ENCODE data around the gene PTPRM.
"Not testable (repeated sequence)": the region's sequence is repeated elsewhere in the genome, so short reads cannot be mapped to it uniquely, and the experiment has no call there.

The PTPRM gene

DNA sequence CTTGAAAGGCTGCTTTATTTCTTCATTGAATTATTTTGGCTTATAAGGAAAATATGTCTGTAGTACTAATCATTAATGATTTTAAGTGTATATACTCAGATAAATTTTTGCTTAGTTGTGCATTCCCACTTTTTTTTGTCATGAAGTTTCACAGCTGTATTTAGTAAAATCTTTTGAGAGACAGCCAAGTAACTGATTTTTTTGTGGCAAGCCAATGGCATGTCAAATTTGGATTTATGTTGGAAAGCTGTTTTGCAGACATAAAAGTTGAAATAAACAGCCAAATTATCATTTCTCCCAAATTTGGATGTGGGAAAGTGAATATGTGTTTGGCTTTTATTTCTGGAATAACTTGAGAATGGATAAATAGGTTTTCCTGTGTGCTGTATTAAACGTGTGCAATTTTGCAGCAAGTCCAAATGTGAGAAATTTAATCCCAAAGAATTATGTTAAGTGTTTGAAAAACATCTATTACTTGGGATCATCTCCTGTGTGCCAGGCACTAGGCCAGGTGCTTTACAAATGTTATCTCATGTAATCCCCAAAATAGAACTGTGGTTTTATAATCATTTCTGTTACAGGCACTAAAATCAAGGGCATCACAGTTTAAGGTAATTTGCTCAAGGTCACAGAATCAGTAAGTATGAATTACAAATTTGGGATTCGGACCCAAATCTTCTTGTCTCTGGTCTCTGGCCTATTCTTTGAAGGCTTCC is 160.4 kb downstream of the PTPRM start:
- no peak for DNase-seq (ENCODE audit: low spot score)

DNA sequence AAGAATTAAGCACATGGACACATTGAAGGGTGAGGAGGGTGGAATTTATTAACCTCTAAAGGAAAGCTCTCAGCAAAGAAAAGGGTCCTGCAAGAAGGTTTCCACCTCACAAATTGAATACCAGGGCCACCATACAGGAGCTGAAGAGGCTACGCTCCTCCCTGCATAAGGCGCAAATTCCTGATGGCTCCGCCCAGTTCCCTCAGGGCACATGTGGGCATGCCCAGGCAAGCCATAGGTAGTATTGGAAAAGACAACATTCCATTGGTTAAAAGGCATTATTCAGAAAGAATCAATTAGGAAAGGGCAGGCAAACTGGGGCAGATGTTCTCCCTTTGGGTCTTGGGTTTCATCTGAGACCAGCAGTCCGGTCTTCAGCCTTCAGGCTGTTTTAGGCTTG is 161.2 kb downstream of the PTPRM start:
- DNase-seq (ENCODE audit: low spot score): no peak

DNA sequence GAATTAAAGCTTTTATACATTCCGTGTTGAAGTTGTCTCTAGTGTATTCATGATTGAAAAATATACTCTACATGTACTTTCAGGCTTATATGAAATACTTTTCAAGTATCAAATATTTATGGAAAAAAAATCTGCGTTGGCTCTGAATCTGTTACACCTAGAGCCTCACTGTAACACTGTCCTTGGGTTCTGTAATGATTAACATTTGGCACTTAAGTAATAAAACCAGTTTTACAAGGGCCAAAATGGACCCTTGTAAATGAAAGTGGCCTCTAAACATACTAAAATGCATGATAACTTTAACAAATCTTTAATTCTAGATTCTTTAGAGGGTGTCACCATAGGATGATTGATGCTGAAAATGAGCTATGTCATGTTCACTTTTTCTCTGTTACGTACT is 162.8 kb downstream of the PTPRM start:
- no peak for DNase-seq (ENCODE audit: low spot score)

DNA sequence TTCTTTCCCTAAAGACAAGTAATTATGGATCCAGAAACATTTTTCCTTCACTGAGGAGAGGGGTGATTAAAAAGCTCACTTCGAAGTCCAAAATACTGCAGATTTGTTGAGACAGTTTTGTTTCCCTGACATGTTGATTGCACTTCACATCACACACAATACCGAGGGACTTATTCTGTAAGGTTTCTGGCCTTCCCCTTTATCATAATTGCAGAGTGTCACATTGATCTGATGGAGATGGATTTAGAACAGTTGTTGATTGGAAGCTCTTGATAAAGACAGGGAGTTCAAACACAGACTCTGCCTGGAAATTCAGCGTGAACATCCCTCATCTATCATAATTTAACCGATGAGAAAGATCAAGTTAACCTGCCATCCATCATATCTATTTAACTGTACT is 163.6 kb downstream of the PTPRM start:
- no peak for DNase-seq (ENCODE audit: low spot score)

DNA sequence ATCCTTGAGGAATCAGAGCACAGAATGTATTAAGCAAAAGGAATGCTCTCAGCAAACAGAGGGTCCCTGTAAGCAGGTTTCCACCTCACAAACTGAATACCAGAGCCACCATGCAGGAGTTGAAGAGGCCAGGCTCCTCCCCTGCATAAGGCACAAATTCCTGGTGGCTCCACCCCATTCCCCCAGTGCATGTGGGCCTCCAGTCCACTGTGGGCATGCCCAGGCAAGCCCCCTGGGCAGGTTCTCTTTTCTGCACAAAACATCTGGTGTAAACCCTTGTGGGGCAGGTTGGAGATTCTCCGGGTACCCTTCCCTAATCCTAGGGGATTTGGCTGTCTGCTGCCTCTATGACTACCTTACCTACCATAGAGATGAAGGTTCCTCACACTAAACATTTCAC is 166.5 kb downstream of the PTPRM start:
- no peak for DNase-seq (ENCODE audit: low spot score)

DNA sequence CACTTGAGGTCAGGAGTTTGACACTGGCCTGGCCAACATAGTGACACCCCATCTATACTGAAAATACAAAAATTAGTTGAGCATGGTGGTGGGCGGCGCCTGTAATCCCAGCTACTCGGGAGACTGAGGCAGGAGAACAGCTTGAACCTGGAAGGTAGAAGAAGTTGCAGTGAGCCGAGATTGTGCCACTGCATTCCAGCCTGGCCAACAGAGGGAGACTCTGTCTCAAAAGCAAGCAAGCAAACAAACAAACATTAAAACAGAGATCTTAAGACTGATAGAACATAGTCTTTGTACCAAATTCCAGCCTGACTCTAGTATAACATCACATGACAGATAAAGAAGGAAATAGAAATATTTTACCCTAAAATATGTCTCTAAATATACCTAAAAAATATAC is 168.1 kb downstream of the PTPRM start:
- DNase-seq (ENCODE audit: low spot score): no peak

DNA sequence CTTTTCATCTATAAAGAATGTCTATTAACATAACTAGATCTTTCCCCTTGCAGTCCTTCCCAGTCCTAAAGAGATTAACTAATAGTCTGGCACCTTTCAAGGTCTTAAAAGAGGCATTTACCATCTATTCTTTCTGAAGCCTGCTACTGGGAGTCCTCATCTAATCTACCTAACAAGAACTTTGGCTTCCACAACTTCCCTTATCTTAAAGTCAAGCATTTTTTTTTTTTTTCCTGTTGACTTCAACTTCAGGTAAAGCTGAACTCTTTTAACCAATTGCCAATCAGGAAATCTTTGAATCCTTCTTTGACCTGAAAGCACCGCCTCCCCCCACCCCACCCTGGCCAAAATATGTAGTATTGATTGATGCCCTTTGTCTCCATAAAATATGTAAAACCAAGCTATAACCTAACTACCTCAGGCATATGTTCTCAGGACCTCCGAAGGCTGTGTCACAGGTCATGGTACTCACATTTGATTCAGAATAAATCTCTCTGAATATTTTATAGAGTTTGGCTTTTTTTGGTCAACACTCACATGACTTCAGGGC is 168.6 kb downstream of the PTPRM start:
- no peak for DNase-seq (ENCODE audit: low spot score)

DNA sequence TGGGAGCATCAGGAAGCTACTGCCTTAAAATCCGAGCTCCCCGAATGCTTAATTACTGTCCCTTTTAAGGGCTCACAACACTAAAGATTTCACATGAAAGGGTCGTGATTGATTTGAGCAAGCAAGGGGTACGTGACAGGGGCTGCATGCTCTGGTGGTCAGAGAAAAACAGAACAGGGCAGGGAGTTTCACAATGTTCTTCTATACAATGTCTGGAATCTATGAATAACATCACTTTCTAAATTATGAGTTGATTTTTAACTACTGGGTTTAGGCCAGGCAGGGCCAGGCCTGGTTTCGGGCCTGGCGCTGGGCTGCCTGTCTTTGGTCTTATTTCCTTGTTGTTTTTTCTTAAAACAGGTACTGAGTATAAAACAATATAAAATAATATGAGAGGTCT is 169.4 kb downstream of the PTPRM start:
- DNase-seq (ENCODE audit: low spot score): not testable (repeated sequence)

DNA sequence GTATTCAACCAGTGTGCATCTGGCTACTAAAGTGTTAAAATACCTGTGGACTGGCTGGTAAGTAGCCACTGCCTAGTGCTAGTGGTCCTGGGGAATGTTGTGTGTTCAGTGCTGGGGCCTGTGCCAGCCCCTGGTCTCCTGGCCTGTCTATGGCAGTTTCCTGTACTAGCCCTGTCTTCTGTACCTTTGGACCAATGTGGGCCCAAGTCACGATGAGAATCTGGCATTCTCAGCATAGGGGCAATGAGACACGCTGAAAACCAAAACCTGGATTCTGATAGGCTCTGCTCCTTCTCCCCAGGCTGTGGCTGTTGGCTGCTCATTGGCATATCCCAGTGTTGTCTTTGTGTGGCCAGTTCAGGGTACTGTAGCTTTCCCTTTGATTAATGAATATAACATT is 170.4 kb downstream of the PTPRM start:
- no peak for DNase-seq (ENCODE audit: low spot score)

DNA sequence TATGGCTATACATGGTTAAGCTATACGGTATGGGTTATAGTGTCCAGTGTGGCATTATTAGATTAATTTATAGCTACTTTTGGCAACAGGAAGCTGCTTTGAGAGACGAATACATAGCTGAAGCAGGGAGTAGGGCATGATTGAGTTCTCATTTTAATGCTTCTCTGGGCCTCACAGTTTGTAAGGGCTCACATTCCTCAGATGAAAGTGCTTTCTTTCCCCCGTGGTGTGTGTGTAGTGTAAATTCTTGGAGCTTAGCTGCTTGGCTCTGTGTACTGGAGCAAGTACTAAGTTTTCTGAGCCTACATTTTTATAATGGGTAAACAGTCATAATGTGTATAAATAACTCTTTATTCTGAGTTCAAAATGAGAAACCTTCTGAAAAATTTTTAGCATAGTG is 173.7 kb downstream of the PTPRM start:
- no peak for DNase-seq (ENCODE audit: low spot score)

DNA sequence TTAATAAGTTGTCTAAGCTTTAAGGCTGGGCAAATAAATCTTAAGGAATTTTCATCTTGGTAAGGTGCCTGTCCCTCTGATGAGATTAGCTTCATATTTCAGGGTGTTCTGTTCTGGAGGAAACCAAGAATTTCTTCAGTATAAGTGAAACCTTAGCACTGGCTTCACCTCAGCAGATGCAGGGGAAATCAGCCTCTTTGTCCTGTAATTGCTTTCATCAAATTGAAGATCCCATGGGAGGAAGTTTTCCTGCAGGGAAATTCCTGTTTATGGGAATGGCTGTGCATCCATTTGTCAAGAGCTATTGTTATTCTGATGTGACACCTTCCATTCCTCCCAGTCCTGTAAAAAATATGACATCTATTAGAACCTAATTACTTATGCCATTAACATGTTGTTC is 174.5 kb downstream of the PTPRM start:
- DNase-seq (ENCODE audit: low spot score): no peak

DNA sequence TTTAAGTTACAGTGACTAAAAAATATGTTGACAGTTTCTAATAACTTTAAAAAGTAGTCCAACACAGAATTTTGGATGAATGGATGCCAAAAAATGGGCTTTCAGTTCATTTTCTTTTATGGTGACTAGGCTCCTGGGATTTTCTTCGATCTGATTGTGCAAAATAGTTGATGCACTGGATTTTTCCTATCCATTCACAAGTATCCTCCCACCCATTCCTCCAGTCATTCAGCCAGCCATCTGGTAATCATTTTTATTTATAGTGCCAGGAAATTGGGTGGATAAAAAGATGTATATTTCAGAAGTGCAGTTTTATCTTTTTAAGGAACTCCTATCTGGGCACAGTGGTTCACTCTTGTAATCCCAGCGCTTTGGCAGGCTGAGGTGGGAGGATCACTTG is 175.1 kb downstream of the PTPRM start:
- no peak for DNase-seq (ENCODE audit: low spot score)

DNA sequence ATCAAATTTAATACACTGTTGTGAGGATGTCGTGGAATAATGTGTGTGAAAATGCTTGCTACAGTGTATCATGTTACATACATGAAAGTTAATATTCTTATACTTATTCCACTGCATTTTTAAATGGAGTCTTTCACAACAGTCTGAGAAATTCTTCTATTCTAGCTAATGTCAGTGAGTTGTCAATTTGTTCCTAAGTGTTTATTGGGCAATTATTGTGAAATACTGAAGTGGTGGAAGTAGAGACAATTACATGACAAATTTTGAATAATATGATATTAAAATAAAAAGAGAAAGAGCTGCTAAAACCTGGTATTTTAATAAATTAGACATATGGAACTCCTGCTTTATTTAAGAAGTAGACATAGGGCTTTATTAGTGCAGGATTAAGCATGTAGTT is 176.1 kb downstream of the PTPRM start:
- no peak for DNase-seq (ENCODE audit: low spot score)

DNA sequence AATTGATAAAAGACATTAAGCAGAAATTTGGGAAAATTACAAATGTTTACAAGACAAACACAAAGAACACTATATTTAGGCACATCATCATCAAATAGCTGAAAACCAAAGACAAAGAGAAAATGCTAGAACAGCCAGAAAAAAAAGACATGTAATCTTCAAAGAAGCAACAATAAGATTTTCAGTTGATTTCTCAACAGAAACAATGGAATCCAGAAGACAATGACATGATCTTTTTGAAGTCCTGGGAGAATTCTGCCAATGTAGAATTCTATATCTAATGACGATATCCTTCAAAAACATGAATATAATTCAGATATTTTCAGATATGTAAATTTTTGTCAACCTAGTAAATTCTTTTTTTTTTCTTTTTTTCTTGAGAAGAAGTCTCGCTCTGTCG is 179.0 kb downstream of the PTPRM start:
- no peak for DNase-seq (ENCODE audit: low spot score)

DNA sequence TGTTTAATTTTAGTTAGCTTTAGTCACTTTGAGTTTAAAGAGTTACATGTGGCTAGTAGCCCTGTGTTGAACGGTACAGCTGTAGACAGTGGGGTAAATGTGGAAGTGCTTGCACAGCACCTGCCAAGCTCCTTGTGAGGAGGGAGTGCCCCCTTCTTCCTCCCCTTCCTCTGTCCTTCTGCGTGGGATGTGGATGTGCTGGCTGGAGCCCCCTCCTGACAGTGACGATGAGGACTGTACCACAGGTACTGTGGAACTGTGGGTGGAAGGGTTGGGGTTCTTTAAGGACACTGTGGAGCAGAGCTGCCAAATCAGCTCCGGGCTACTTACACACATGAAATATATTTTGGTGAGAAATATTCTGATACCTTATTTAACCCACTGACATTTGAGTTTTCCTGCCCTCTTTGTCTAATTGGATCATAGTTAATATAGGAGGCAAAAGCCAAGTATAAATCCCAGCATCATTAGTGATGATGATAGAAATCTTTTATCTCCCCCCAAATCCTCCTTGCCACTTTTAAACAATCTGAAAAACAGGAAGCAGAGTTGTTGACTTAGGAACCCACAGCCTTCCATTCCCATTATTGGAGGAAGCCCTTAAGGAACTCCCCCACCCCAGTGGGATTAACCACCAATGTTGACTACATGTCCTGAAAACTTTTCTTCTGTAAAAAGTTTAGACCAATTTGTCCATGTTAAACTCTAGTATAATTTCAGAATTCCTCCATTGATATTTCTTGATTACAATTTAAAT is 181.3 kb downstream of the PTPRM start:
- DNase-seq (ENCODE audit: low spot score): no peak

DNA sequence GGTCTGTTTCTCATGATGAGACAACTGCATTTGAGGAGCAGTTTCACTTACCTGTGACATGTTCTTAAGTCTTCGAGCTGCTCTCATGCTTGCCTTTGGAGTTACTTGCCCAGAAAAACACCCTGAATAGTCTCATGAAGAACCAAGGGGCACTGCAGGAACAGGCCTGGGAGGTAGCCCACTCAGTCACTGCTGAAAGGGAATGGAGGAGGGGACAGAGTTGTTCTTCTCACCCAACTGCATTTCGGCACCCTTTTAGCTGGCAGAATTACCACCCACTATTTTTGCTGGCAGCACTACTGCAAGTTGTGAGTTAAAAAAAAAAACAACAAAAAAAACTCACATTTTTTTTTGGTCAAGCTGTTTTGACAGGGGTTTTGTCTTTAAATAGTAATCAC is 181.9 kb downstream of the PTPRM start:
- DNase-seq (ENCODE audit: low spot score): no peak

DNA sequence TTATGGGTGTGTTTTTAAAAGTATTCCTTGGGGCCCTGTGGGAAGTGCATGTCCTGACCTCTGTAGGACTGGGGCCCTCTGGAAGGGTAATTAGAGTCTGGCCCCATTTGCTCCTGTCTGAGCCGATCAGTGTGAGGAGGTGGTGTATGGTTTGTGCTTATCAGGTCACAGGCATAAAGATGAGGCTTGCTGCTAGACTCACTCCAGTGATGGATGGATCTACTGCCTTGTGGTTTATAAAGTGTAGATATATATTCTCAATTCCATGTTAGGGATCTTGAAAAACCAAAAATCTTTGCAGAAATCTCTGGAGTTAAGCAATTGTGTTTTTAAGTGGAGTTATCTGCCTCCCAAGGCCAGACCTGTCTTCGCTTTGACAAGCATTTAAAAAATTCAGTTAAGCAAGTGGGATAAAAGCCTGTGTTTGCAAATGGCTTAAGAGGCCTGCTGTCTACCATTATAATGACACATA is 182.4 kb downstream of the PTPRM start:
- DNase-seq (ENCODE audit: low spot score): no peak

DNA sequence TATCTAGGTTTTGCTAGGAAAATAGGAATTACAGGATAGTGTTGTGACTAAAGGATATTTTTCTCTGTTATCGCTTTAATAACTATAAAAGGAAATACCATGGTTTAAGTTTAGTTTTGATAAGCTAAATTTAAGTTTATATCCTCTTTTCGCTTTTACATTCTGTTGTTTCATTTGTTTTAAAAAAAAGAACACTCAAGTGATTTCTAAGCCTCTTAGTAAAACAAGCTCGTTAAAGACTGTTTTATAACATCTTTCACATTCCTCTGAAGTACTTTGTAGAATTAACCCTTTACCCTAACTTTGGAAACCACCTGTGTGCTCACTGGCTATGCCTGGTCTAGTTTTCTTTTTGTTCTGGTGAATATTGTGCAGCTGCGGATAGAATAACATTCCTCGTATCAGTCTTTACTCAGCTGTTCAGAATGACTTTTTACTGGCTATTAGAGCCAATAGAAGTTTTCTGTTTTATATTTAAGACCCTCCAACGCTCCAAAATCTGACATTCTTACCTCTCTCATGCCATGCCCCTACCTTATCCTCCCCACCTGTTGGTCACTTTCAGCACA is 183.1 kb downstream of the PTPRM start:
- DNase-seq (ENCODE audit: low spot score): no peak

DNA sequence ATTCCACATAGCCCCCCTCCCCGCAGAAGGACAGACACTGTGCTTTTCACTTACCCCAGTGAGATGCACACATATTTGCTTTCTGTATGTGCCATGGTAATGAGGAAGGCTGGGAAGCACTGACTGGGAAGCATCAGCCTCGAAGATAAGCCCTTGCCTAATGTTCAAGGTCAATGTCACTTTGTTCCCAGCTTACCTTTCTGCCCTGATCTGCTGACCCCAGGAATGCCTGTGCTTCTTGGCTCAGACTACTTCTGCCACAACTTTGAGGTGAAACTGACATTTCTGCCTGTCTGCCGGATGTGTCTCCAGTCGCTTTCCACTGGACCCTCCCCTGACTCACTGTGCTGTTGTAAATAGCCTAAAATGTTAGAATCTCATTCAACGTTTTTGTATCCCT is 183.8 kb downstream of the PTPRM start:
- DNase-seq (ENCODE audit: low spot score): no peak

DNA sequence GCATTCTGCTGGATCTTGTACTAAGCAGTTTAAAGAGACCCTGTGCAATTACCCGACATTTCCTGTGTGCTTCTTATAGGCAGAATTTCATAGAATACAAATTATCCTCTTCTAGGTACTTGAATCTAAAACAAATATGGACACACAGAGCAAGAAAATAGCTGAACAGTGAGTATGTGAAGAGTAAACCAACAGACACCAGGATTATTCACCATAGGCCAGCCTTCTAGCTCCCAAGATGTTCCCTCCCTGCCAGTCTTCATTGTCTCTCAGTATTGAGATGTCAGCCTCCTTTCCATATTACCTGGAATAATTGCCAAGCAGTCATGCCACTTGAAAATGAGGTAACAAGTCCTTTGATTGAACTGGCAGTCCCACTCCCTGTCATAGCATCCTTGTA is 187.1 kb downstream of the PTPRM start:
- DNase-seq (ENCODE audit: low spot score): no peak

DNA sequence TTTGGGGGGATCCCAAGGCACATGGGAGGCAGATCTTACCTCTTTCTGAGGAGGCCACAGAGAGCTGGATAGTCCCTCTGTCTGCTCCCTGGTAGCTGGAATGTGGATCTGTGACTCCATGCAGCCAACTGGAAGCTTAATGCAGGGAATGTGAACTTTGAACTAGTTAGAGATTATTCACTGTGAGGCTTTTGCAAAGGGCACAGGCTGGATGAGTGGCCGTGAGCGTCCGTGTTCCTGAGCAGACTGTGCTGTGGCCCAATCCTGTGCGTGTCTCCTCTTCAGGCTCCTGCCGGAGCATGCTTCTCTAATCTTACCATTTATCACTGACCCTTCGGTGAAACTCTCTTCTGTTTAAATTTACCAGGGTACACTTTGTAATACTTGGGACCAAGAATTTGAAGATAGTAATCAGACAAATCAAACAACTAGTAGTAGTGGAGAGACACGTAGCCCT is 187.6 kb downstream of the PTPRM start:
- DNase-seq (ENCODE audit: low spot score): no peak

DNA sequence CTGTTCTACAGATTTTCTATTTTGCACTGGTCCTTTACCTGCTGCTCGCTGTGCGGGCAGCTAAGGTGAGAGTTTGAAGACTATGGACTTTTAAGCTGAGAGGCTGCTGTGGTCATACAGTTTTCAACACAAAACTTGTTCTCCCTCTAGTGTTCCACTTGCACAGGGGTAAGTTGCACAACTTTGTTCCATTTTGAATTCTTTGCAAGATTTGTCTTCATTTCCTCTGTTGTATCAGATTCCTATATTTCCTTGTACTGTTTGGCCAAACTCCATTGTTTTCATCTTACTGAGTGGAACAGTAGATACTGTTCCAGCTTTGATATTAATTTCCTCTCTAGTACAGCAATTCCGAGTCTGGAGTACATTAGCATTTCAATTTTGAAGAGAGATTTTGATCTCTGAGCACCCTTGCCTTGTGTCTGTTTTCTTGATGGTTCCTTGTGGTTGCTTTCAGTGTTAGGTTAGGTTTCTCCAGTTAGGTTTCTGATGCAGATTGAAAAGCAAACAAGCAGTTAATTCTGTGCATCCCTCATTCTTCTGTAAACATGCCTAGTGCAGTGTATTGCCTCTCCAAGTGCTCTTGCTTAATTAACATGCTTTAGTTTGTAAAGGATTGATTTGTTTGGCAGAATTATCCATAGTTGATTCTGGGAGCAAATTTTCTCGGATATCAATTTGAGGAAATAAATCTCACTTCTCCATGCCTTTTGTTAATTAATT is 188.8 kb downstream of the PTPRM start:
- DNase-seq (ENCODE audit: low spot score): no peak
